Ishikawa (cell line): ENCODE measurements around the gene TRIM14.

Experiments used
- EP300 ChIP-seq: IDR thresholded peaks from 2 replicates; pipeline ENCODE4 v1.6.1; 2012; ENCODE audit warnings: borderline replicate concordance
- NFIC ChIP-seq: IDR thresholded peaks from 2 replicates; pipeline ENCODE4 v1.6.1; 2012
- RAD21 ChIP-seq: IDR thresholded peaks from 2 replicates; pipeline ENCODE4 v1.6.1; 2012; ENCODE audit warnings: low read depth
- YY1 ChIP-seq: IDR thresholded peaks from 2 replicates; pipeline ENCODE4 v1.6.1; 2012; ENCODE audit warnings: low read depth

- TF ChIP-seq NFIC (no peak), EP300 (no peak), YY1 (no peak), RAD21 (no peak)
Measured at GRCh38 chr9:98136489-98136888, 17.5 kb upstream of the TRIM14 start.
